ENCODE results near the gene MTF1.
"Not testable (repeated sequence)": the region's sequence is repeated elsewhere in the genome, so short reads cannot be mapped to it uniquely, and the experiment has no call there.

MTF1 gene

DNA sequence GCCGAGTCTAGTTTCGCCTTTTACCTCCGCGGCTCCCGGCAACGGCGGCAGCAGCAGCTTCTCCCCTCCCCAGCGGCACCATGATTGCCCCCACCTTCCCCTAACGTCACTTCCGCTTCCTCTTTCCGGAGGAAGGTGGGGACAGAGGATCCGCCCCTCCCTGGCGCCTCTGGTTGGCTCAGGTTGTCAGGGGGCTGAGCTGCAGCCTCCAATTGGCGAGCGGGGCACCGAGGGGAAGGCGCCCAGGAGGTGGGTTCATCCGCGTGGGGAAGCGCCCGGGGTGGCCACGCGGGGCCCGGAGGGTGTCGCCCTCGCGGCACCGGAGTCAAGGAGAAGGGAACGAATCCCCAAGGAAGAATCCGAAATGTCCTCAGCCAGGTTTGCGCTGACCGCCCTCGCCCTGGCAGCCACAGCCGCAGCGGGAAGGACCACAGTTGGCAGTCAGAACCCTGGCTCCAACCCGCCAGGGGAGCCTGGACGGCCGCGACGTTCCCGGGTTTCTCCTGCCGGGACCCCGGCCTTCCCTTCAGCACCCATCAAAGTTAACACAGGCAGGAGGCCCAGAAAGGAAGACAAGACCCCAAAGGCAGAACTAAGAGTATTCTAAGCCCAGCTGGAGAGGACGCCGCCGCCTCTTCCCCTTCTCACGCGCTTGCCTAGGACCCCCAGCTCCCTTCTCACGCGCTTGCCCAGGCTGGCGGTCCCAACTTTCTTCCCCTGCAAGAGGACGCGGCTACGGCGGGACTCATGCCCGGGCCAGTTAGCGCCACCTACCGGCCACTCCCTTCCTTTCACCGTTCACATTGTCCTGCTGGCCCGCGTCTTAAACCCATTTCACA is at the start of gene MTF1:
Gene MTF1, minus strand, starts transcription at position 86 of the 839 bp plus-strand sequence. CDS start 1,934 bp downstream, outside the sequence.
- peak; percentile 90 to 97 (median 92) for DNase-seq (ENCODE audit: low read depth in 4 of 4, low spot score in 1 of 4)

DNA sequence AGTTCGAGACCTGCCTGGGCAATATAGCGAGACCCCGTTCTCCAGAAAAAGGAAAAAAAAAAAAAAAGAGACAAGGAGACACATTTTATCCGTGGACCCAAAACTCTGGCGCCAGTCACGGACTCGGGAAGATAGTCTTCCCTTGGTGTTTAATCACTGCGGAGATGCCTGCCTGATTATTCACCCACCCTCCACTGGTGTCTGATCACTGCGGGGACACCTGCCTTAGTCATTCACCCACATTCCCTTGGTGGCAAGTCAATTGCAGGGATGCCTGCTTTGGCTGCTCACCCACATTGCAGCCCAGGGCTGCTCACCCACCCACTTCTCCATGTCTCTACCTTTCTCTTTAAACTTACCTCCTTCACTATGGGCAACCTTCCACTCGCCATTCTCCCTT is 49.1 kb upstream of the MTF1 start:
- not testable (repeated sequence) for DNase-seq (ENCODE audit: low read depth in 4 of 4, low spot score in 1 of 4)

DNA sequence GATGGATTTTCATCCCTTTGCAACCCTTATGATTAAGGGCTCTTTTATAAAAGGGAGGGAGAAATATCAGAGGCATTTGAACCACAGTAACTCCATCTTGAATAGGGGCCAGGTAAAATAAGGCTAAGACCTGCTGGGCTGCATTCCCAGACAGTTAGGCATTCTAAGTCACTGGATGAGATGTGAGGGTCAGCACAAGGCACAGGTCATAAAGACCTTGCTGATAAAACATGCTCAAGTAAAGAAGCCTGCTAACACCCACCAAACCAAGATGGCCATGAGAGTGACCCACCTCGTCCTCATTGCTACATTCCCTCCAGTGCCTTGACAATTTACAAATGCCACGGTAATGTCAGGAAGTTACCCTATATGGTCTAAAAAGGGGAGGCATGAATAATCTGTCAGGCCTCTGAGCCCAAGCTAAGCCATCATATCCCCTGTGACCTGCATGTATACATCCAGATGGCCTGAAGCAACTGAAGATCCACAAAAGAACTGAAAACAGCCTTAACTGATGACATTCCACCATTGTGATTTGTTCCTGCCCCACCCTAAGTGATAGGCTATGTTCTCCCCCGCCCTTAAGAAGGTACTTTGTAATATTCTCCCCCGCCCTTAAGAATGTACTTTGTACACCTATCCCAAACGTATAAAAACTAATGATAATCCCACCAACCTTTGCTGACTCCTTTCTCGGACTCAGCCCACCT is 48.2 kb upstream of the MTF1 start:
- DNase-seq (ENCODE audit: low read depth in 4 of 4, low spot score in 1 of 4) = not testable (repeated sequence)

DNA sequence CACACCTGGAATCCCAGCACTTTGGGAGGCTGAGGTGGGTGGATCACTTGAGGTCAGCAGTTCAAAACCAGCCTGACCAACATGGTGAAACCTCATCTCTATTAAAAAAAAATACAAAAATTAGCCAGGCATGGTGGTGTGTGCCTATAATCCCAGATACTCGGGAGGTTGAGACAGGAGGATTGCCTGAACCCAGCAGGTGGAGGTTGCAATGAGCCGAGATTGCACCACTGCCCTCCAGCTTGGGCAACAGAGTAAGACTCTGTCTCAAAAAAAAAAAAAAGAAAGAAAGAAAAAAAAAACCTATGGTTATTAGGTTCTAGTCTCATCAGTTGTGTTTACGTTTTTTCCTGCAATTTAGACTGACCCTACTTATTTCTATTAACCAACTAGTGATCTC is 47.2 kb upstream of the MTF1 start:
- DNase-seq (ENCODE audit: low read depth in 4 of 4, low spot score in 1 of 4) = not testable (repeated sequence)

DNA sequence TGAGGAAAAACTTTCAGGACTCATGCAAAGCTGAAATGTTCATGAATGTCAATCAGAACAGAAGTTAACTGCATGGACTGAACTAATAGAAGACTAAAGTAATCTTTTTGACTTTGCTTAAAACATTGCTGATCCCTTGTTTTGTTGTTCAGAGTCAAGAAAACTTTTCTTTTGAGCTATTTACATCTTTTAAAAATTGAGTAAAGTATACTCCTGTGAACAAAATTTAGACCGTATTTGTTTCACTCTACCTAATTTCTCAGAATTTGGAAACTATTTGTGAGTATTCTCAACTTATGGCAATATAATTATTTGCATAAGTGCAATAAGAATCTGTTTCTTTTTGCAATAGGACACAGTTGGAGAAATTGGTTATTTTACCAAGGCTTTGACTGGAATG is 46.3 kb upstream of the MTF1 start:
- no peak for DNase-seq (ENCODE audit: low read depth in 4 of 4, low spot score in 1 of 4)

DNA sequence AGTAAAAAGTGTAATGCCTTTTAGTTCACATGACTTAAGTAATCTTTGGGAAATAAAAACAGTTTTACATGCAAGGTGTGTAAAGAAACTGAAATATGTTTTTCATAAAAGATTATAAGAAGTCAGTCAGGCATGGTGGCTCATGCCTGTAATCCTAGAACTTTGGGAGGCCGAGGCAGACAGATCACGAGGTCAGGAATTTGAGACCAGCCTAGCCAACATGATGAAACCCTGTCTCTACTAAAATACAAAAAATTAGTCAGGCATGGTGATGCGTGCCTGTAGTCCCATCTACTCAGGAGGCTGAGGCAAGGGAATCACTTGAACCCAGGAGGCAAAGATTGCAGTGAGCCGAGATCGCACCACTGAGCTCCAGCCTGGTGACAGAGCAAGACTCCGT is 44.5 kb upstream of the MTF1 start:
- DNase-seq (ENCODE audit: low read depth in 4 of 4, low spot score in 1 of 4) = not testable (repeated sequence)

DNA sequence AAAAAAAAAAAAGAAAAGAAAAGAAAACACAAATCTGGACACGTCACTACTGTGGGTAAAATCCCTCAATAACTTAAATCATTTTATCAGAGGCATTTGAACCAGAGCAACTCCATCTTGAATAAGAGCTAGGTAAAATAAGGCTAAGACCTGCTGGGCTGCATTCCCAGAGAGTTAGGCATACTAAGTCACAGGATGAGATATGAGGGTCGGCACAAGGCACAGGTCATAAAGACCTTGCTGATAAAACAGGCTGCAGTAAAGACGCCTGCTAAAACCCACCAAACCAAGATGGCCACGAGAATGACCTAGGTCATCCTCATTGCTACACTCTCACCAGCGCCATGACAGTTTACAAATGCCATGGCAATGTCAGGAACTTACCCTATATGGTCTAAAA is 43.6 kb upstream of the MTF1 start:
- no peak for DNase-seq (ENCODE audit: low read depth in 4 of 4, low spot score in 1 of 4)

DNA sequence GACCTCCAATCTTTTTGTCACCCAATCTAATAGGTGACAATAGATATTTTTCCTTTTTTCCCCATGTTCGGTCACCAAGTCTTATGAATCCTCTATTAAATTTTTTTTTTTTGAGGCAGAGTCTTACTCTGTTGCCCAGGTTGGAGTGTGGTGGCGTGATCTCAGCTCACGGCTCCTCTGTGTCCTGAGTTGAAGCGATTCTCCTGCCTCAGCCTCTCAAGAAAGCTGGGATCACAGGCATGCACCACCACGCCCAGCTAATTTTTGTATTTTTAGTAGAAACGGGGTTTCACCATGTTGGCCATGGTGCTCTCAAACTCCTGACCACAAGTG is 42.5 kb upstream of the MTF1 start:
- no peak for DNase-seq (ENCODE audit: low read depth in 4 of 4, low spot score in 1 of 4)

DNA sequence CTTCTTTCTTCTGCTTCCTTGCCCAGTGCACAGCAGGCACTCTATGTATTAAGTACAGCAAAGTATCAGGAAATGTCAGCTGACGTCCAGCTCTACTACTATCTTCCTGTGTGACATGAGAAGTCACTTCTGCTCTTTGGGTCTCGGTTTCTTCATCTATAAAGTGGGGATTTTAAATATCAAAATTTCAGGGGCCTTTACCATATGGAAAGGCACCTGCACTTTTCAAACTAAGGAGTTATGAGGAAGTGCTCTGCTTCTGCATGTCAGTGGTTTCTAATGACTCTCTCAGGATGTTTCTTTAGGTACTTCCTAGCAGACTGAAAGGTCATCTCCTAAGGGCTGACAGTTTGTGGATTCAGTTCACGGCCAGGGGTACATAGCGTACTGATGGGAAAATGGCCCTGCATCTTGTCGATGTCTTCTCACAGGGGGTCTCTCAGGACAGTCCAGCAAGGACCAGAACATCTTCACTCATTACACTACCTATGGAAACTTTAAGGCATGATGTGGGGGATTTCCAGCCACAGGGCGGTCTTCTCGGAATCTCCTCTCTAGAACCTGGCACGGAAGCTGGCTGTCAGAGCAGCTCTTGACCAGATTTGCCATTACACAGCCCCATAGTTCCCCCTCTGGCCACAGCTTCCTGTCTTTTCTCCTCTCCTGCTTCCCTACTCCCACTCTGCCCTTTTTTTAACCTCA is 42.0 kb upstream of the MTF1 start:
- DNase-seq (ENCODE audit: low read depth in 4 of 4, low spot score in 1 of 4) = no peak

DNA sequence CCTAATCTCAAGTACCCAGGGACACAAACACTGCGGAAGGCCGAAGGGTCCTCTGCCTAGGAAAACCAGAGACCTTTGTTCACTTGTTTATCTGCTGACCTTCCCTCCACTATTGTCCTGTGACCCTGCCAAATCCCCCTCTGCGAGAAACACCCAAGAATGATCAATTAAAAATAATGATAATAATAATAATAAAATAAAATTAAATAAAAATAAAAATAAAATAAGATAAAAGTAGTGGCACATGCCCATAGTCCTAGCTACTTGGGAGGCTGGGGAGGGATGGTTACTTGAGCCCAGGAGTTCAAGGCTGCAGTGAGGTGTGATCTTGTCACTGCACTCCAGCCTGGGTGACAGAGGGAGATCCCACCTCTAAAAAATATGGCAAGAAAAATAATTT is 38.2 kb upstream of the MTF1 start:
- not testable (repeated sequence) for DNase-seq (ENCODE audit: low read depth in 4 of 4, low spot score in 1 of 4)

DNA sequence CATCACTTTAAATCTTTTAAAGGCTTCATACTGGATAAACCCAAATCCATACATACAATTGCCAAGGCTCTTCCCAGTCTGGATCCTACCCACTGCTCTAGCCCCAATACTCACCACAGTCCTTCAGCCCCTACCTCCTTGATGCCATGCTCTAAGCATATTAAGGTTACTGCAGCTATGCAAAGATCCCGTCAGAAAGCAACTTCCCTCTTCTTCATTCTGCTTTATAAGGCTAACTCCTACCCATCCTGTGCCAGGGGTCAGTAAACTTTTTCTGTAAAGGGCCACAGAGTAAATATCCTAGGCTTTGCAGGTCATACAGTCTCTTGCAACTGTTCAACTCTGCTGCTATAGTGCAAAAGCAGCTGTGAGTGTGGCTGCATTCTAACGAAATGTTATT is 34.3 kb upstream of the MTF1 start:
- DNase-seq (ENCODE audit: low read depth in 4 of 4, low spot score in 1 of 4) = no peak

DNA sequence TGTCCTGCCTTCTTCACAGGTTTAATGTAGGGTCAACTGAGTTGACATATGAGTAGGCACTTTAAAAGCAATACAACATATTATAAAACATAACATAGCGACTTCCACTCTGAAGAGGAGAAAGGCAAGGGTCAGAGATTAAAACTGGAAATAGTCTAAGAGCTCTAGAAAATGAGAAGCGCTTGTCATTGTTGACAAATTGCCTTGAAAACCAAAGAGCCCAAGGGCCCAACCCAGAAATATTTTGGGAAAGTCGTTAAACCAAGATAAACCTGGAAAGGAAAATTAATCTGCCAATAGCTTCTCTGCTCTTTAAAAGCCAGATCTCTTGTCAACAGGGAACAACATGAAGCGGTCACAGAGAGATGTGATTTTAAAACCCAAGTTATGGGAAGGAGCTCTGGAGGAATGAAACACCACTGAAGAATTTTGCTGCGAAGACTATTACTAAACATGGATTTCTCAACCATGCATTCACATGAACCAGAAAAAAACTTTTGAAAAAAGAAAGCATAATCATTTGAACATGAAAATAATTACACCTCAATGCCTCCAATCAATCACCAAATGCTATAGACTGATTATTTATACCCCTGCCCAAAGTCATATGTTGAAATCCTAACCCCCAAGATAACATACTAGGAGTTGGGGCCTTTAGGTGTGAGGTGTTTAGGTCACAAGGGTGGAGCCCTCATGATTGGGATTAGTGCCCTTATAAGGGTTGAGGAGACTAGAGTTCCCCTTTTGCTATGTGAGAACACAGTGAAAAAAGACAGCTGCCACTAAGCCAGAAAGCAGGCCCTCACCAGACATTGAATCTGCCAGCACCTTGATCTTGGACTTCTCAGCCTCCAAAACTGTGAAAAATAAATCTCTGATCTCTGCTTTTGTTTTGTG is 33.0 kb upstream of the MTF1 start:
- DNase-seq (ENCODE audit: low read depth in 4 of 4, low spot score in 1 of 4) = no peak

DNA sequence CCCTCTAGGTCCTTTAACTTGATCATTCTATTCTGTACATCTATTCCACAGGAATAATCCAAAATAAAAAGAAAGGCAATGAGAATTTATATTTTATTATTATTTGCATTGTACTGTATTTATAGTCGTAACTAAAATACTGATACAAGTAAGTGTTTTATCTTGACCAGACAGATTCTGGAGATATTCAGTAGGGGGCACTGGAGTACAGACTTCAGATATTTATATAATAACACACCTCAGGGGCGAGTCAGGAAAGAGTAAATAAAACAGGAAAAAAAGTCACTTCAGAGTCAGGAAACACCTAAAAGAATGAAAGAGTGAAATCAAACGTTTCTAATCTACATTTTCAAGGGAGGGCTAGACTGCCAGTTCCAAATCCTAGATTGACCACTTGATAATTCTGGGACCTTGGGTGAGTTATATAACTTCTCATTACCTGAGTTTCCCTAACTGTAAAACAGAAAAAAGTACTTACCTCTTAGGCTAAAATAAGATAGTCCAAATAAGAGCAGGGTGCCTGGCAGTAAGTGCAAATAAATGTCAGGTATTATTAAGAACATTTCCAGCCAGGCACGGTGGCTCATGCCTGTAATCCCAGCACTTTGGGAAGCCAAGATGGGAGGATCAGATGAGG is 31.1 kb upstream of the MTF1 start:
- no peak for DNase-seq (ENCODE audit: low read depth in 4 of 4, low spot score in 1 of 4)

DNA sequence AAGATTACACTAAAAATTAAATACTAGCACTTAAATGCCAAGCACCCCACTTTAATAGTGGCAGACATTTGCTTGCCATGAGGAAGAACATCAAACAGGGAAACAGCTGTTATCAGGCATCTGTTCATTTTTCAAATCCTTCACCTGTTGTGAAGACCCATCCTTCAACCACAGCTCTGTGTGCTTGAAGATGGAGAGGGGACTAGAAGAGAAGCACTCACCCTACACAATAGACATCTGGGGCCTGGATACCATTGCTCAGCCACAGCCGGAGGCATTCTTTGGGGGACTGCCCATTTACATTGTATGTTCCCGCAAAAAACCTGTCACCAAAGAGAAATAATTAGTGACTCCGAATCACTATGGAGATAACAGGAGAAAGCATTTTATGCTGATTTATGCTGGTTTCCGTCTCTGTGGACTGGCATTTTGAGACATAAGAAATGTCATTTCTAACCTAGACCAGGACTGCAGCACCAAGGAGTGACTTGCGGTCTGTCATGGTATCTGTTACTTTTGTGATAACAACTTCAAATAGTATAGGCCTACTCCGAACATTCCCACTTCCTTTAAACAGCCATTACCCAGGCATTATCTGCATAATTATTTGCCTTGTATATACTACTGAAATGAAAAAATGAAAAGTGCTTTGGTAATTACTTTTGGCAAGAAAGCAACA is 28.8 kb upstream of the MTF1 start:
- no peak for DNase-seq (ENCODE audit: low read depth in 4 of 4, low spot score in 1 of 4)

DNA sequence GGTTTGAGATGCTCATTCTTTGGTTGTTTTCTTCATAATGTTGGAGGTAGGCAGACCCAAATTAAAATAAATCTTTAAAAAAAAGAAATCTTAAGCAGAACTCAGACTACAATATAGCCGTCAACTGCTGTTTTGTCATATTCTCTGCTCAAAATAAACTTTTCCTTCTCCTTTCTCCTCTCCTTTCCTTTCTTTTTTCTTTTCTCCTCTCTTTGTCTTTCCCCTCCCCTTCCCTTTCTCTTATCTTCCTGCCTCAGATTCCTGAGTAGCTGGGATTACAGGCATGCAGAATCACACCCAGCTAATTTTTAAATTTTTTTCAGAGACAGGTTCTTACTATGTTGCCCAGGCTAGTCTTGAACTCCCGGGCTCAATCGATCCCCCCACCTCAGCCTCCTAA is 24.8 kb upstream of the MTF1 start:
- no peak for DNase-seq (ENCODE audit: low read depth in 4 of 4, low spot score in 1 of 4)

DNA sequence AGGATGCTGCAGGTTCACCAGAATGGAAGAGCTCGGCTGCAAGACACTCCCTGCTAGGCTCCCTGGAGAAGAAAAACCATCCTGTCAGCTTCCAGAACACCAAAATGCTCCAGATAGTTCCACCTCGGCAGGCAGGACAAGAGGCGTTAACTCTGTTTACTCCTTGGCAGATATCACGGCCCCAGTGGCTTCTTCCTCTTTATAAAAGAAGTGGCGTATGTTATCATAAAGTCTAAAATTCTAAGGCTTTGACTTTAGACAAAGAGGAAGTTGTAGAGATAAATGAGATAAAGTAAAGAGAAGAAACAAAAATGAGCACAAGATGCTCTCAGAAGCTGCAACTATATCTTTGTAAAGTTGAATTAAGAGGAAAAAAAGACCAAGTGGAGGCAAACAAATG is 24.3 kb upstream of the MTF1 start:
- no peak for DNase-seq (ENCODE audit: low read depth in 4 of 4, low spot score in 1 of 4)

DNA sequence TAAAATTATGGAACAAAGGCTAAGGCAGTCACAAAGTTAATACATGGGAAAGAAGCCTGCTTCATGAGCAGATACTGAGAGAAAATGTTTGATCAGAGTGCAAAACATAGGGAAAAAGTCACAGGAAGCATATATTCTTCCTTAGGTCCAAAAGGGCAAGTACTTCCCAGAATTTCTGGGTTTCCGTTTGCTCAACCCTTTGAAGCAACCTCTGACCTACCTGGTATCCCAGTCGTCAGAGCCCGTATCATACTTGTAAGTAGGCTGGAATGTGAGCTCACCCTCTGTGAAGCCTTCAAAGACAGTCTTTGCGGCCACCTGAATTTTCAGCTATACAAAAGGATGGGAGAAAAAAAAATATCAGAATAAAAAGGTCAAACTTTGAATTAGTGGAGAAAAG is 20.5 kb upstream of the MTF1 start:
- DNase-seq (ENCODE audit: low read depth in 4 of 4, low spot score in 1 of 4) = no peak

DNA sequence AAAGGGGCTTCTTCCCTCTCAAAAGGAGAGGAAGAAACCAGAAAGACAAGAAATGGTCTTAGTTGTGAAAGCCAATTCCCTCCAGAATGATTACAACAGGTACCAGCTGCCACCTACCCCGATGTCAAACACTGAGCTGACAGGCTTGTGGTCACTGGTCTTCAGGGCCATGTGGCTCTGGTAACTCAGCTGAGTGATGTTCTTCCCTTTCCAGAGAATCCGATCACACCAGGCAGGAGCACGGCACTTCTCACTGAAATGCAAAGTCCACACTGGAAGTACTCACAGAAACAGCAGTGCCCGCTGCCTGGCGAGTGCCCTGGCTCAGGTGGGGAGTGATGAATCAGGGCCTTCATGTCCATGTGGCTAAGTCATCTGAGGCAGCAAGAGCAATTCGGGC is 18.7 kb upstream of the MTF1 start:
- no peak for DNase-seq (ENCODE audit: low read depth in 4 of 4, low spot score in 1 of 4)

DNA sequence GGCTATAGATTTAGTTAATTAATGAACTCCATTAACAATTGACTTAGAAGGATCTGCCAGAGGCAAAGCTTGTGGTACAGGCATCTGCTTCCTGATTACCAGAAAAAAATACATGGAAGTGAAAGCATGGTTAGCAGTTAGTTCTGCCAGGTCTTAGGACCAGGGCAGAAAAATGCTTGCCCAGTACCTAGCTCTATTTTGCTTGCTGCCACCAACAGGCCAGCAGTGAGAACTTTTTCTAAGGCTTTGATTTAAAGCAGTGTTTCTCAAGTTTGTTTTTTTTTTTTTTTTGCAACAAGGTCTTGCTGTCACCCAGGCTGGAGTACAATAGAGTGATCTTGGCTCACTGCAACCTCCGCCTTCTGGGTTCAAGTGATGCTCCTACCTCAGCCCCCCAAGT is 16.4 kb upstream of the MTF1 start:
- DNase-seq (ENCODE audit: low read depth in 4 of 4, low spot score in 1 of 4) = no peak

DNA sequence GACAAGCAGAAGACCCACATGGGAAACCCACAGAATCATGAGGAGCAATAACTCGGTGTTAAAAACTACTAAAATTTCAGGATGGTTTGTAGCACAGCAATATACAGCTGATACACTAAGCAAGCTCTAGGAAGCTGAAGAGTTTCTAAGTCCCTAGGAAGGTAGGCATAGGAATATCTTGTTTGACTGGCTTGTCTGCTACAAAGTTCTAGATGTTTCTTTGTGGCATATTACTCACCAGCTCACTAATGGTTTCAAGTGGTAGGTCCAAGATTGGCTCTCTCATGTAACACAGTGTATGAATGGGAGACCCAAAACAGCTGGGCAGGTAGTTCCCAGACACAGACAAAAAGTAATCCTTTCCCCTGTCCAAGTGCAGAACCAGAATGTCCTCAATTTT is 13.3 kb upstream of the MTF1 start:
- no peak for DNase-seq (ENCODE audit: low read depth in 4 of 4, low spot score in 1 of 4)

Measured in stimulated activated CD4-positive, alpha-beta T cell treated with anti-CD3 and anti-CD28 coated beads, Interleukin-1b, Interleukin-23, amount 100 ng/mL, for 24 hours (primary cell).